Raji (cell line): ENCODE measurements around the gene NRDC.

Source experiments
- POLR2A ChIP-seq: IDR thresholded peaks from 2 replicates; pipeline ENCODE4 v1.6.1; 2011; ENCODE audit warnings: low read depth, low read length, control low read depth; ENCODE audit not compliant: insufficient read depth

NRDC gene

GRCh38 chr1:51859333-51859732 lies 19.2 kb downstream of the NRDC start:
- TF ChIP-seq POLR2A = no peak

GRCh38 chr1:51858892-51859291 lies 19.6 kb downstream of the NRDC start:
- TF ChIP-seq POLR2A = no peak

GRCh38 chr1:51856745-51857144 lies 21.8 kb downstream of the NRDC start:
- no peak for TF ChIP-seq POLR2A

DNA sequence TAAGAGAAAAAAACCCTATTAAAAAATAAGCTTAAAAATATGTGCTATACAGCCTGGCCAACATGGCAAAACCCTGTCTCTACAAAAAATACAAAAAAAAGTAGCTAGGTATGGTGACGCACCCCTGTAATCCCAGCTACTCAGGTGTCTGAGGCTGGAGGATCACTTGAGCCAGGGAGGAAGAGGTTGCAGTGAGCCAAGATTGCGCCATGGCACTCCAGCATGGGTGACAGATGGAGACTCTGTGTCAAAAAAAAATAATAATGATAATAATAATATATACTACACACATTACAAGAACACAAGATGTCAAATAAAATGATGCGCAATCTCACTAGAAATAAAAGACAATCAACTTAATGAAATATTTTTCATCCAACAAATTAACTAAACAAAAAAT lies 22.9 kb downstream of the NRDC start:
- TF ChIP-seq POLR2A = no peak

GRCh38 chr1:51853360-51853759 lies 25.2 kb downstream of the NRDC start:
- no peak for TF ChIP-seq POLR2A

DNA sequence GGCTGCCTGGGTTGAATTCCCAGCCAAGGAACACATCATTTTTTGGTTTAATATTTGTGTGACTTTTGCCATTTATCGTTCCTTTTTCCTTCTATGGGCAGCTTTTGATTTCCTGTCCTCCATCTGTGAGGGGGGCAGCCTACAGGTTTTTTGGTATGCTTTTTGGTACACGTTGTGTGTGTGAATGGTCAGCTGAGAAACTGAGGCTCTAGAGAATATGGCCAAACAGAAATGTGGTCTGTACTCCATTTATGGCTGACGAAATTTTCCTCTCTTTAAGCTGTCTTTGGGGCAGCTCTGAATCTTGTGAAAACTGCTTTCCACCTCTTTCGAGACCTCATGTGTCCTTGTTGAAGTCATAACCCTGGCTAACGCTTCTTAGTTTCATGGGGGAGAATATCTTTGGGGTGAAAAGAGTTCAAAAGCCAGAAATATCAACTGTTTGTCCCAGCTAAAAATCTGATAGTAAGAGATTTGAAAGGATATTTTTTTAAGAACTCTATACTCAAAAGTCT lies 26.6 kb downstream of the NRDC start:
- TF ChIP-seq POLR2A = no peak

- TF ChIP-seq POLR2A = no peak
Observed at GRCh38 chr1:51850420-51851223, 27.9 kb downstream of the NRDC start.

DNA sequence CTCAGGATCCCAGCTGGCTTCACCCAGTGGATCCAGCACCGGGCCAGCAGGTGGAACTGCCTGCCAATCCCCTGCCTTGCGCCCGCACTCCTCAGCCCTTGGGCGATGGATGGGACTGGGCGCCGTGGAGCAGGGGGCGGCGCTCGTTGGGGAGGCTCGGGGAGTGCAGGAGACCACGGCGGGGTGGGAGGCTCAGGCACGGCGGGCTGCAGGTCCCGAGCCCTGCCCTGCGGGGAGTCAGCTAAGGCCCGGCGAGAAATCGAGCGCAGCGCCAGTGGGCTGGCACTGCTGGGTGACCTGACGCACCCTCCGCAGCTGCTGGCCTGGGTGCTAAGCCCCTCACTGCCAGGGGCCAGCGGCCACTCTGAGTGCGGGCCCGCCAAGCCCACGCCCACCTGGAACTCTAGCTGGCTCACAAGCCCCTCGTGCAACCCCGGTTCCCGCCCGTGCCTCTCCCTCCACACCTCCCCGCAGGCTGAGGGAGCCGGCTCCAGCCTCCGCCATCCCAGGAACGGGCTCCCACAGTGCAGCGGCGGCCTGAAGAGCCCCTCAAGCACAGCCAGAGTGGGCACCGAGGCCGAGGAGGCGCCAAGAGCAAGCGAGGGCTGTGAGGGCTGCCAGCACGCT lies 31.1 kb downstream of the NRDC start:
- TF ChIP-seq POLR2A = no peak

DNA sequence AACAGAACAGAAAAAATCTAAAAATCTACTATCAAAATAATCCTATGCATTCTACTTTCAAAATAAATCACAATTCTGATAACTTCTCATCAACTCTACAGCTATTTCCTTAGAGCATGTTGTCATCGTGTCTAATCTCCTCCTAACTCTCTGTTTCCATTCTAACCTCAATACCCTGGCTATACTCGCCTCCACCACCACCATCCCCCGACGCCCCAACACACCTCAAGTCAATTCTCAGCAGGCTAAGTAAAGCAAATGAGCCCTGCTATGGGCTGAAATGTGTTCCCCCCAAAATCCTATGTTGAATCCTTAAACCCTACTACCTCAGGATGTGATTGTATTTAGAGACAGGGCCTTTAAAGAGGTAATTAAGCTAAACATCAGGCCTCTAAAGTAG lies 34.6 kb downstream of the NRDC start:
- TF ChIP-seq POLR2A = no peak

- no peak for TF ChIP-seq POLR2A
Observed at GRCh38 chr1:51842261-51842660, 36.3 kb downstream of the NRDC start.

GRCh38 chr1:51840743-51841461 lies 37.6 kb downstream of the NRDC start:
- no peak for TF ChIP-seq POLR2A

DNA sequence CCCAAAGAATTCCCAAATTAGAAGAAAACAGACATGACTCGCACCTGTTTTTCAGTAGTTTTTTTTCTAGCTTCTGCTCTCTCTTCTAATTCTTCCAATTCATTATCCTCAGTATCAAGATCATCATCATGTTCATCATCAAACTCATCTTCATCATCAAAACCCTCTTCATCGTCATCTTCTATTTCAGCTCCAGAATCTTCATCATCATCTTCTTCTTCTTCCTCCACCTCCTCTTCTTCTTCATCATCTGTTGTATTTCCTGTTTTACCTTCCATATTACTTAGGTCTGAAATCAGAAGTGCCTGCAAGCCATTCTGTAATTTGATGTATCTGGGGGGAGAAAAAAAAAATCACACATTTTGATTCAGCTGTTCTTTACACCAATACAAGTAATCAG lies 38.3 kb downstream of the NRDC start:
- no peak for TF ChIP-seq POLR2A

GRCh38 chr1:51839094-51839493 lies 39.4 kb downstream of the NRDC start:
- no peak for TF ChIP-seq POLR2A

DNA sequence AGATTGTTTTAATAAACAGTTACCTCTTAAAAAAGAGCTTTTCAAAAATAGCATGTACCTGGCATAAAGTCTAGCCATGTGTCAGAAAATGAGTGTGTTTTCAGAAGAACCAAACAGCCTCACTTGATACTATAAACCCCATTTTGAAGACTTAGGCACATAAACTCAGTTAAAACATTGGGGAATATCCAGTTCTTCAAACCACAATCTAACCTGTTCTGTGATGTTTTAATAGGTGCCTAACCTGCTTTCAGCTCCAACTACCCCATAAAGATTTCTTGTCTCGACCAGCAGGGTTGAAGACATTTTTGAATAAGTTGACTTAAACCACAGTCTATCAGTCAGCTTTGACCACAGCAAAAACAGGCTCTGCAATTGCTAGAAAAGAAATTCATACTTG lies 41.3 kb downstream of the NRDC start:
- TF ChIP-seq POLR2A = no peak

DNA sequence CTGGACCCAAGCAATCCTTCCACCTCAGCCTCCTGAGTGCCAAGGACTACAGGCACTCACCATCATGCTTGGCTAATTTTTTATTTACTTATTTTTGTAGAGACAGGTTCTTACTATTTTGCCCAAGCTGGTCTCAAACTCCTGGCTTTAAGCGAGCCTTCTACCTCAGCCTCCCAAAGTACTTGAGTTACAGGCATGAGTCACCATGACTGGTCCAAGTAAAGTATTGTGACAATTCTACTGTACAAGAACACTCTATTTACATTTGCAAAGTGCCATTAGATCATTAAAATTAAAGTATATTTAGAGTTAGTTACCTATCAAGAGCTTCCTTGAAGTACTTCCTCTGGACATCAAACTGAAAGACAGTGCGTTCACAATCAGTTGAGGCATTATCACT lies 44.8 kb downstream of the NRDC start:
- TF ChIP-seq POLR2A = no peak

DNA sequence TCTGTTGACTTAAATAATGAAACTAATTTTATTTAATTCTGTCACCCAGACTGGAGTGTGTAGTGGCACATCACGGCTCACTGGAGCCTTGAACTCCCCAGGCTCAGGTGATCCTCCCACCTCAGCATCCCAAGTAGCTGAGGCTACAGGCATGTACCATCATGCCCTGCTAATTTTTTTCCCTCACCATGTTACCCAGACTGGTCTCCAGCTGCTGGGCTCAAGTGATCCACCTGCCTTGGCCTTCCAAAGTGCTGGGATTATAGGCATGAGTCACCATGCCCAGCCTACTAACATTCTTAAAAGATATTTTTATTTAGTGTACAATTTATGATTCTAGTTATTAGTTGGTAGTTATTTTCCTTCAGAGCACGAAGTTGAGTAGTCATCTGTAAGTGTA lies 49.5 kb downstream of the NRDC start:
- TF ChIP-seq POLR2A = no peak

DNA sequence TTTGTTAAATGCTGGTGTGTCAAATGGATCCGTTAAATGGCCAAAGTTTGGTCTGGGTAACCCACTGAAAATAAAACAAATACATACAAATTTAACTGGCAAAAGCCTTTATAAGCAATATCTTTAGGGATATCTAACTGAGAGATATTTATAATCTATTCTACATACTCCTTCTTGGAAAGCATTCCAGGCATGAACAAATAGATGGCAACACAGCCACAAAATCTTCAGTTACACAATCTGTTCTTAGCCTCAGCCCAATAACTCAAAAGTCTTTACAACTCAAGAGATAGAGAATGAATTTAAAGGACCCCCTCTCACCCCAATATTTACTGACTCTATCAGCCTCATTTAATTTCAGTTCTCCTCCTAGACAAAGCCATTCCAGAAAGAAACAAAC lies 58.7 kb downstream of the NRDC start:
- no peak for TF ChIP-seq POLR2A

DNA sequence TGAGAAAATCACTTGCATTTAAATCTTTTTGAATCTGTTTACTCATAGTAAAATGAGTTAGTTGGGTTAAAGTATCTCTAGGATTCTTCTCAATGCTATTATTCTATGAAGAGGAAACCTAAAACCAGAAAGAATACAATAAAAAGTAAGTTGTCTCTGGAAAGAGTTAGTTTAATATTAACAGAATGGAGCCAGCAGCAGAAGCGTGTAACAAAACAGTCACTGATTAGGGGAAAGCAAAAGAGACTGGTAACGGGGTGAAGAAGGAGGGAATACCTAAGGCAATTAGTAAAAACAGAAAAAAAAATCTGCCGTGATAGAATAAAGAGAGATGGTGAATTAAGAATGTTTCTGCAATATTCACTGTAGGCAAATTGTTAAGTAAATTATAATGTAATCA lies 60.0 kb downstream of the NRDC start:
- TF ChIP-seq POLR2A = no peak
